SK-N-SH (cell line): ENCODE measurements around the gene DKC1. TPM values are rescaled to one million over a fixed set of nuclear protein-coding genes. Genes with fewer than 3 reads are reported as not detected.

Experiments used
- CTCF ChIA-PET: fragments of 300-600, 350-600 bp; formaldehyde crosslinking; extraction: SDS; loops from one replicate; lab custom pipeline; 2021; lab: Yijun Ruan, JAX
- POLR2A ChIA-PET: fragments of 350-600 bp; sonication (Branson Sonifier 250); formaldehyde crosslinking; extraction: SDS; loops from one replicate; lab custom pipeline; 2020; ENCODE audit warnings: antibody characterized with exemption, inconsistent platforms; lab: Yijun Ruan, JAX
- DNase-seq: peaks from one replicate; pipeline ENCODE4 v3.0.0; 2012
- H2AFZ ChIP-seq: fragments of 200-600 bp; sonication (generic); 2 replicates; pipeline ENCODE4 v1.8.1; 2016; ENCODE audit warnings: antibody characterized with exemption, mild to moderate bottlenecking, low read depth
- H3F3A ChIP-seq: fragments of 200-600 bp; sonication (generic); replicated peaks from 2 replicates; pipeline ENCODE3; 2016; ENCODE audit warnings: antibody characterized with exemption, mild to moderate bottlenecking; ENCODE audit not compliant: insufficient read depth
- H3K27ac ChIP-seq, 2 experiments: fragments of 200-500 bp in 1 of 2; fragments of 200-600 bp in 1 of 2; sonication (Bioruptor generic) in 1 of 2; sonication (generic), shearing (Covaris generic) in 1 of 2; 2 replicates each; pipeline versions ENCODE4 v1.5.1 to v1.6.1; 2014 to 2016; ENCODE audit warnings: low read depth in 2 of 2, inconsistent platforms in 1 of 2, low read length in 1 of 2, mild to moderate bottlenecking in 1 of 2, mixed read lengths in 1 of 2
- H3K27me3 ChIP-seq: fragments of 200-600 bp; sonication (generic), shearing (Covaris generic); 2 replicates; pipeline ENCODE4 v1.6.1; 2016; ENCODE audit warnings: mixed run types; ENCODE audit not compliant: insufficient read depth
- H3K36me3 ChIP-seq, 2 experiments: fragments of 200-500 bp in 1 of 2; fragments of 200-600 bp in 1 of 2; sonication (Bioruptor generic) in 1 of 2; sonication (generic) in 1 of 2; replicated peaks in 1 of 2; 2 replicates each; pipeline versions ENCODE3 to v1.5.1; 2014 to 2016; ENCODE audit warnings: low read length in 1 of 2, mild to moderate bottlenecking in 1 of 2; ENCODE audit not compliant: insufficient read depth in 2 of 2, control insufficient read depth in 1 of 2
- H3K4me1 ChIP-seq, 2 experiments: fragments of 200-500 bp in 1 of 2; fragments of 200-600 bp in 1 of 2; sonication (Bioruptor generic) in 1 of 2; sonication (generic), shearing (Covaris generic) in 1 of 2; 2 replicates each; pipeline versions ENCODE4 v1.5.1 to v1.6.1; 2014 to 2016; ENCODE audit warnings: low read depth in 1 of 2, low read length in 1 of 2, mixed run types in 1 of 2; ENCODE audit not compliant: insufficient read depth in 2 of 2, control insufficient read depth in 1 of 2
- H3K4me2 ChIP-seq: fragments of 200-600 bp; sonication (generic), shearing (Covaris generic); 2 replicates; pipeline ENCODE4 v1.6.1; 2017; ENCODE audit warnings: mixed run types
- H3K4me3 ChIP-seq, 2 experiments: fragments of 200-500 bp in 1 of 2; fragments of 200-600 bp in 1 of 2; sonication (Bioruptor generic) in 1 of 2; sonication (generic), shearing (Covaris generic) in 1 of 2; 2 replicates each; pipeline versions ENCODE4 v1.5.1 to v1.8.1; 2014 to 2016; ENCODE audit warnings: low read depth in 2 of 2, inconsistent platforms in 1 of 2, low read length in 1 of 2, mild to moderate bottlenecking in 1 of 2, mixed read lengths in 1 of 2, moderate library complexity in 1 of 2
- H3K79me2 ChIP-seq: fragments of 200-600 bp; sonication (generic); 2 replicates; pipeline ENCODE4 v1.8.1; 2017; ENCODE audit warnings: mild to moderate bottlenecking; ENCODE audit not compliant: insufficient read depth
- H3K9ac ChIP-seq: fragments of 200-600 bp; sonication (generic); 2 replicates; pipeline ENCODE4 v1.6.1; 2017; ENCODE audit warnings: mixed run types
- H3K9me2 ChIP-seq: fragments of 200-600 bp; sonication (generic); 2 replicates; pipeline ENCODE4 v1.6.1; 2017; ENCODE audit warnings: mixed run types
- H3K9me3 ChIP-seq: fragments of 200-600 bp; sonication (generic); 2 replicates; pipeline ENCODE4 v1.6.1; 2017; ENCODE audit warnings: mixed run types, mild to moderate bottlenecking, moderate library complexity
- H4K20me1 ChIP-seq: fragments of 200-600 bp; sonication (generic); 2 replicates; pipeline ENCODE4 v1.6.1; 2017; ENCODE audit warnings: mild to moderate bottlenecking, mixed run types; ENCODE audit not compliant: insufficient read depth
- CHD2 ChIP-seq: fragments of 150-350 bp; IDR thresholded peaks from 2 replicates; pipeline ENCODE4 v1.6.1; 2018; ENCODE audit warnings: low read length; ENCODE audit not compliant: partially characterized antibody
- ELF1 ChIP-seq: IDR thresholded peaks from 2 replicates; pipeline ENCODE4 v1.4.0; 2012
- FOSL2 ChIP-seq: IDR thresholded peaks from 2 replicates; pipeline ENCODE4 v1.4.0; 2012; ENCODE audit warnings: low read depth, mild to moderate bottlenecking, moderate library complexity, borderline replicate concordance
- GATA2 ChIP-seq: sonication (generic); formaldehyde crosslinking; IDR thresholded peaks from 2 replicates; pipeline ENCODE4 v1.5.0; 2020; ENCODE audit warnings: mild to moderate bottlenecking, missing genetic modification reagents
- IRF3 ChIP-seq: fragments of 150-350 bp; IDR thresholded peaks from 2 replicates; pipeline ENCODE4 v1.6.1; 2016; ENCODE audit warnings: mild to moderate bottlenecking, low read depth, low read length
- NFIC ChIP-seq: IDR thresholded peaks from 2 replicates; pipeline ENCODE4 v1.4.0; 2012; ENCODE audit warnings: borderline replicate concordance
- NRF1 ChIP-seq: IDR thresholded peaks from 2 replicates; pipeline ENCODE4 v1.6.1; 2012; ENCODE audit warnings: low read depth, mild to moderate bottlenecking, low read length
- PBX3 ChIP-seq: IDR thresholded peaks from 2 replicates; pipeline ENCODE4; 2012
- POLR2AphosphoS5 ChIP-seq: IDR thresholded peaks from 2 replicates; pipeline ENCODE4 v1.6.1; 2012; ENCODE audit warnings: low read depth, low read length
- RCOR1 ChIP-seq: fragments of 150-350 bp; IDR thresholded peaks from 2 replicates; pipeline ENCODE4 v1.6.1; 2017; ENCODE audit warnings: antibody characterized with exemption, low read length
- SIN3A ChIP-seq: IDR thresholded peaks from 2 replicates; pipeline ENCODE4 v1.6.1; 2012; ENCODE audit warnings: low read depth, mild to moderate bottlenecking, low read length, moderate library complexity, borderline replicate concordance
- SMC3 ChIP-seq: IDR thresholded peaks from 2 replicates; pipeline ENCODE4 v1.6.1; 2012; ENCODE audit warnings: low read depth, low read length, improper control_type of control experiment
- TAF1 ChIP-seq: IDR thresholded peaks from 2 replicates; pipeline ENCODE4 v1.6.1; 2012; ENCODE audit warnings: low read depth, mild to moderate bottlenecking, low read length, moderate library complexity, borderline replicate concordance
- TCF12 ChIP-seq: IDR thresholded peaks from 2 replicates; pipeline ENCODE4 v1.4.0; 2012
- TEAD4 ChIP-seq: IDR thresholded peaks from 2 replicates; pipeline ENCODE4 v1.4.0; 2012; ENCODE audit warnings: mild to moderate bottlenecking, borderline replicate concordance; ENCODE audit not compliant: insufficient read depth
- ZBTB33 ChIP-seq: IDR thresholded peaks from 2 replicates; pipeline ENCODE4 v1.4.0; 2012; ENCODE audit warnings: low read depth, borderline replicate concordance
- WGBS: methylation state at CpG from one replicate; pipeline ENCODE4 v1.1.6; 2017; ENCODE audit warnings: low lambda C conversion rate; 5-methylcytosine and 5-hydroxymethylcytosine counted together
- polyA plus RNA-seq, 3 experiments: library from polyadenylated mRNA; depleted of rRNA; stranded (reverse); fragments of >200 nt; gene quantifications; 2 replicates each; pipeline ENCODE4 v1.2.3, GENCODE V29; 2012
- TF ChIP-seq, protein P1 (sequence below): IDR thresholded peaks from 2 replicates; pipeline ENCODE4 v1.4.0; 2012; ENCODE audit warnings: low read depth

Gene DKC1
- polyA plus RNA-seq, 1 of the 3 experiments (the other 2 are of a cell fraction): 53.0 TPM

DNA sequence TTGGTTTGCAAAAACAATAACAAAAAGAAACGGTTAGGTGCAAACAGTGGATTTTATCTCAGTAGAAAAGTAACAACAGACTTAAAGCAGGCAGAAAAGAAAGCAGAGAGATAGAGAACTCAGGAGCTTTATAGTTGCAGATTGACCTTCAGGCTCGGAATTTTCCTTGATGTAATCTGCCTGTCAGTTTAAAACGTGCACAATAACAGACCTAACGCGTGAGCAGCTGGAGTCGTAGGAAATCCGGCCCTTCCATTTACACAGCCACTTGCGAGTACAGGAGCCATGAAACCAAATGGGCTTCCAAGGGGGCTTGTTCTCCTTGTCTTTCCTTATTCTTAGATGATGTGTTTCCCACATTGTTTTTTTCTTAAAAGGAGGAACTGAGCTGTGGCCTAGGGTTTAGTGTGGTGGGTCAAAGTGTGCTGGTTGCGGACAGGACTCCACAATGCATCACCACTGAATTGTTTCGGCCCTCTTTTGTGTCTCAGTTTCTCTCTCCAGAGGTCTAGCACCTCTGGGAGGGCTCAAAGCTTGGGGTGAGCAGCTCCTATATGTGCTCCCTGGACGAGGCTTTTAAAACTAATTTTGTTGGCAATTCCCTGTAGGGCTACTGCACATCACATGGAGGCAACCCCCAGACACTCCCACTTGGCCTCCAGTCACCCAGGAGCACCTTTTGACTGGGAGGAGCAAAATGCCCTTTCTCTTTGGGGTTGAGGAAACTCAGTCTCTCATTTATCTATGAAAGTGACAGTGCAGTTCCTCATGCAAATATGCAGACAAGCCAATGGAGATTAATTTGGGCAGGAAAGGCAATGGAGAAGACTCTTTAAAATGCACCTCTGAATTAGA is 56.5 kb downstream of the DKC1 start:
- POLR2A ChIA-PET: no interaction called here
- no peaks in the 10 kb centered on the region for H3K79me2 ChIP-seq
- 27% methylated on average over 11 of the region's 11 CpGs for whole genome bisulfite sequencing
- H3K4me1 ChIP-seq: no peaks in the 10 kb centered on the region
- H3F3A ChIP-seq: no peaks in the 10 kb centered on the region
- H3K27ac ChIP-seq: no peak overlapping the region
- no peaks in the 10 kb centered on the region for H3K9me2 ChIP-seq
- TF ChIP-seq SMC3 (no peak), TCF12 (no peak), CHD2 (no peak), TEAD4 (no peak), RCOR1 (no peak)
- H3K9me3 ChIP-seq: no peaks in the 10 kb centered on the region; the same call in 1 of the 2 replicates
- no peak overlapping the region for H2AFZ ChIP-seq
- H3K4me2 ChIP-seq: no peak overlapping the region
- no peak overlapping the region for H3K9ac ChIP-seq
- no peaks in the 10 kb centered on the region for H4K20me1 ChIP-seq
- no peaks in the 10 kb centered on the region for H3K36me3 ChIP-seq
- no peak for DNase-seq
- no peak overlapping the region for H3K4me3 ChIP-seq
- no peaks in the 10 kb centered on the region; the same call in 1 of the 2 replicates for H3K27me3 ChIP-seq
- CTCF ChIA-PET: interaction anchor here (0.7 to 1.5 kb wide), 2 partner anchors 11 to 21 kb away, joined by 3 read pairs; no protein-coding TSS in a partner anchor

DNA sequence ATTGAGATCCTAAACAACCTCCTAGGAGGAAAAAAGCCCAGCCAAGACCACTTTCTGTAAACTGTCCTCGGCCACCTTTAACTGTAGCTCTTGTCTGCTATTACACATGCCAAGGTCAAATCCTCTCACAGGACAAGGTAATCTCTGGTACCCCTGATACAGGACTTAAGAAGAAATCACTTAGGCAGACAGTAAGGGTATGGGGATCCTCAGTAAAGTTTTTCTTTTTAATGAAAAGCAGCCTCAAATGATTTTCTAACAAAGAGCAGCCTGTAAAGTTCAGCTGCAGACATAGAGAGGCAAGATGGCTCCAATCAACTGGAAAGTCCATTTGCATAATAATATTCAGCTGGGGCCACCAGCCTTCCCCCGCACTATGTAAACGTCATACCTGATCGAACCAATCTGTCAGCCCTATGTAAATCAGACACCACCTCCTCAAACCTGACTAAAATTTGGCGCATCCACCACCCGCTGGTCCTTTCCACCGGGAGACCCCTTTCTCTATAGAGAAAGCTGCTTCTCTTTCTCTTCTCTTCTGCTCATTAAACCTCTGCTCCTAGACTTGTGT is 57.2 kb downstream of the DKC1 start:
- DNase-seq: no peak
- Histone ChIP-seq H2AFZ (no peak overlapping the region), H3K4me3 (no peak overlapping the region), H3K27me3 (no peaks in the 10 kb centered on the region; the same call in 1 of the 2 replicates), H3K79me2 (no peaks in the 10 kb centered on the region), H3K36me3 (no peaks in the 10 kb centered on the region)
- WGBS: 42% methylated on average over 7 of the region's 7 CpGs
- CTCF ChIA-PET: interaction anchor here (0.7 kb wide), 1 partner anchor 71 kb away, joined by 3 read pairs; no protein-coding TSS in a partner anchor
- TF ChIP-seq CHD2: no peak
- TF ChIP-seq GATA2: no peak
- TF ChIP-seq POLR2AphosphoS5: no peak
- TF ChIP-seq PBX3: no peak
- TF ChIP-seq NFIC: no peak
- TF ChIP-seq, all 33 proteins: peak for 0
- POLR2A ChIA-PET: no interaction called here
- H3K9me2 ChIP-seq: no peaks in the 10 kb centered on the region
- no peak overlapping the region for H3K9ac ChIP-seq
- H3K4me2 ChIP-seq: no peak overlapping the region
- no peaks in the 10 kb centered on the region; the same call in 1 of the 2 replicates for H3K9me3 ChIP-seq
- no peaks in the 10 kb centered on the region for H4K20me1 ChIP-seq
- no peaks in the 10 kb centered on the region for H3F3A ChIP-seq
- no peaks in the 10 kb centered on the region for H3K4me1 ChIP-seq
- H3K27ac ChIP-seq: no peak overlapping the region

GRCh38 chrX:154821523-154821922 is 58.9 kb downstream of the DKC1 start:
- POLR2A ChIA-PET: no interaction called here
- CTCF ChIA-PET: interaction anchor here (0.6 kb wide), 1 partner anchor 10 kb away, joined by 3 read pairs; no protein-coding TSS in a partner anchor
- TF ChIP-seq ZBTB33 (no peak), SIN3A (no peak), GATA2 (no peak), ELF1 (no peak), TAF1 (no peak), TEAD4 (no peak), NRF1 (no peak), RCOR1 (no peak), FOSL2 (no peak), IRF3 (no peak)
- TF ChIP-seq, protein P1, sequence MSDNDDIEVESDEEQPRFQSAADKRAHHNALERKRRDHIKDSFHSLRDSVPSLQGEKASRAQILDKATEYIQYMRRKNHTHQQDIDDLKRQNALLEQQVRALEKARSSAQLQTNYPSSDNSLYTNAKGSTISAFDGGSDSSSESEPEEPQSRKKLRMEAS: no peak

More at GRCh38 chrX:154821523-154821922, 58.9 kb downstream of the DKC1 start:
- H3K9ac ChIP-seq: no peak overlapping the region
- H3K27me3 ChIP-seq: no peaks in the 10 kb centered on the region; the same call in 1 of the 2 replicates
- no peaks in the 10 kb centered on the region for H4K20me1 ChIP-seq
- no peaks in the 10 kb centered on the region for H3K79me2 ChIP-seq
- no peaks in the 10 kb centered on the region for H3K36me3 ChIP-seq
- no peak overlapping the region for H3K27ac ChIP-seq
- H3K4me3 ChIP-seq: no peak overlapping the region
- H3K9me2 ChIP-seq: no peaks in the 10 kb centered on the region
- no peaks in the 10 kb centered on the region for H3K4me1 ChIP-seq
- H3K9me3 ChIP-seq: no peaks in the 10 kb centered on the region; the same call in 1 of the 2 replicates
- H3F3A ChIP-seq: no peaks in the 10 kb centered on the region
- no peak overlapping the region for H2AFZ ChIP-seq
- no peak for DNase-seq
- no peak overlapping the region for H3K4me2 ChIP-seq
